Glutamatergic neuron (in vitro differentiated cells): ENCODE results near the gene HNRNPA0. TPM values are rescaled to one million over a fixed set of nuclear protein-coding genes. Genes with fewer than 3 reads are reported as not detected.

Source experiments
- DNase-seq: peaks from one replicate; pipeline ENCODE4 v3.0.0; 2022
- H3K27ac Mint-ChIP-seq: one replicate; pipeline ENCODE4 v1.8.0; 2020; ENCODE audit warnings: mild to moderate bottlenecking, mixed read lengths, inconsistent platforms; ENCODE audit not compliant: unreplicated experiment
- H3K27me3 Mint-ChIP-seq: one replicate; pipeline ENCODE4 v1.8.0; 2020; ENCODE audit warnings: mild to moderate bottlenecking, moderate library complexity, mixed read lengths, inconsistent platforms; ENCODE audit not compliant: unreplicated experiment
- H3K36me3 Mint-ChIP-seq: one replicate; pipeline ENCODE4 v1.8.0; 2020; ENCODE audit warnings: mild to moderate bottlenecking, mixed read lengths, inconsistent platforms; ENCODE audit not compliant: unreplicated experiment
- H3K4me1 Mint-ChIP-seq: one replicate; pipeline ENCODE4 v1.8.0; 2020; ENCODE audit warnings: mild to moderate bottlenecking, low read depth, mixed read lengths, inconsistent platforms; ENCODE audit not compliant: unreplicated experiment
- H3K4me3 Mint-ChIP-seq: one replicate; pipeline ENCODE4 v1.8.0; 2020; ENCODE audit warnings: mild to moderate bottlenecking, mixed read lengths, inconsistent platforms; ENCODE audit not compliant: unreplicated experiment
- H3K9me3 Mint-ChIP-seq: one replicate; pipeline ENCODE4 v1.8.0; 2020; ENCODE audit warnings: mild to moderate bottlenecking, moderate library complexity, mixed read lengths, inconsistent platforms; ENCODE audit not compliant: unreplicated experiment
- CTCF ChIP-seq: fragments of 200-600 bp; sonication (generic); IDR thresholded peaks from one replicate; pipeline ENCODE4 v1.5.0; 2021; ENCODE audit not compliant: partially characterized antibody, unreplicated experiment
- long read RNA-seq: library from polyadenylated mRNA; unstranded; transcript quantifications from one replicate; pipeline ENCODE4 v2.0.0, GENCODE V29; 2020; ENCODE audit not compliant: unreplicated experiment
- total RNA-seq: library from RNA; stranded (reverse); fragmentation: NEBNext Ultra II Directional; extraction: Animal tissue kit (Norgen Biotek cat#: 25700); gene quantifications from one replicate; pipeline ENCODE4 v1.2.1, GENCODE V29; 2021; ENCODE audit not compliant: unreplicated experiment

HNRNPA0 gene
- 65.2 TPM for total RNA-seq
- long read RNA-seq, full-length matches to known transcripts = 9 of 9 reads
- long read RNA-seq, partial matches to known transcripts = 0 of 9 reads
- long read RNA-seq, other reads (novel, unspliced or antisense) = 0 of 9 reads

GRCh38 chr5:137754188-137754960 is at the start of gene HNRNPA0:
TSS of gene HNRNPA0 (minus strand) at chr5:137754363. CDS start at chr5:137754066, 297 bp downstream.
- no peak for TF ChIP-seq CTCF
- Mint-ChIP-seq H3K4me1 (peaks cover 8% of the 10 kb centered on the region), H3K4me3 (peak within 1 kb of the TSS; percentile 100), H3K27me3 (peaks cover 8% of the 10 kb centered on the region), H3K36me3 (peaks cover 5% of the 10 kb centered on the region), H3K27ac (peak within 1 kb of the TSS; percentile 100), H3K9me3 (peaks cover 12% of the 10 kb centered on the region)
- peak; percentile 97 for DNase-seq

- Mint-ChIP-seq H3K27me3 (no peaks in the 10 kb centered on the region), H3K9me3 (no peaks in the 10 kb centered on the region), H3K36me3 (no peaks in the 10 kb centered on the region), H3K4me1 (no peaks in the 10 kb centered on the region), H3K4me3 (no peak overlapping the region), H3K27ac (no peak overlapping the region)
- TF ChIP-seq CTCF = no peak
- no peak for DNase-seq
Measured at GRCh38 chr5:137802282-137803210, 48.4 kb upstream of the HNRNPA0 start.

GRCh38 chr5:137800700-137801411 is 46.7 kb upstream of the HNRNPA0 start:
- H3K27ac Mint-ChIP-seq = no peak overlapping the region
- H3K9me3 Mint-ChIP-seq = no peaks in the 10 kb centered on the region
- H3K4me1 Mint-ChIP-seq = no peaks in the 10 kb centered on the region
- no peak overlapping the region for H3K4me3 Mint-ChIP-seq
- no peaks in the 10 kb centered on the region for H3K36me3 Mint-ChIP-seq
- TF ChIP-seq CTCF = no peak
- DNase-seq = no peak
- H3K27me3 Mint-ChIP-seq = no peaks in the 10 kb centered on the region

GRCh38 chr5:137796279-137796678 is 42.1 kb upstream of the HNRNPA0 start:
- H3K27me3 Mint-ChIP-seq = no peaks in the 10 kb centered on the region
- H3K9me3 Mint-ChIP-seq = no peaks in the 10 kb centered on the region
- H3K4me1 Mint-ChIP-seq = no peaks in the 10 kb centered on the region
- no peak overlapping the region for H3K27ac Mint-ChIP-seq
- no peaks in the 10 kb centered on the region for H3K36me3 Mint-ChIP-seq
- no peak overlapping the region for H3K4me3 Mint-ChIP-seq
- DNase-seq = no peak
- no peak for TF ChIP-seq CTCF
